GM21619 (cell line): ENCODE measurements around the gene PRSS50.

ENCODE experiments used
- ATAC-seq: cut with Tn5 transposase; IDR thresholded peaks from one replicate; pipeline ENCODE4 v1.9.1; 2021; ENCODE audit not compliant: unreplicated experiment

Gene PRSS50

GRCh38 chr3:46693038-46693891, 24.4 kb downstream of the PRSS50 start, which contains the start of gene ALS2CL:
TSS of gene ALS2CL (minus strand) at chr3:46693679. CDS start at chr3:46689440, 4,239 bp downstream.
- ATAC-seq = no peak

GRCh38 chr3:46692566-46692990, 25.1 kb downstream of the PRSS50 start:
- ATAC-seq = no peak

- no peak for ATAC-seq
These were observed 26.9 kb downstream of the PRSS50 start for GRCh38 chr3:46690798-46691197.

GRCh38 chr3:46685446-46685845, 32.2 kb downstream of the PRSS50 start:
- ATAC-seq = no peak

- ATAC-seq = no peak
These were observed 32.8 kb downstream of the PRSS50 start for GRCh38 chr3:46684891-46685290.

GRCh38 chr3:46682974-46683373, 34.7 kb downstream of the PRSS50 start:
- ATAC-seq = no peak

GRCh38 chr3:46681856-46682540, 35.7 kb downstream of the PRSS50 start:
- no peak for ATAC-seq

- ATAC-seq = no peak
These were observed 36.3 kb downstream of the PRSS50 start for GRCh38 chr3:46681387-46681786.

- ATAC-seq = no peak
These were observed 37.3 kb downstream of the PRSS50 start for GRCh38 chr3:46680298-46680826.

GRCh38 chr3:46679681-46680080, 38.0 kb downstream of the PRSS50 start:
- ATAC-seq = no peak

- no peak for ATAC-seq
These were observed 39.4 kb downstream of the PRSS50 start for GRCh38 chr3:46678280-46678679.

GRCh38 chr3:46677411-46677726, 40.3 kb downstream of the PRSS50 start:
- ATAC-seq = no peak

- ATAC-seq = no peak
These were observed 40.9 kb downstream of the PRSS50 start for GRCh38 chr3:46676601-46677410.

GRCh38 chr3:46675843-46676567, 41.7 kb downstream of the PRSS50 start:
- no peak for ATAC-seq

- ATAC-seq = no peak
These were observed 42.2 kb downstream of the PRSS50 start for GRCh38 chr3:46675426-46675825.

- no peak for ATAC-seq
These were observed 43.4 kb downstream of the PRSS50 start for GRCh38 chr3:46674031-46674845.

- ATAC-seq = no peak
These were observed 44.3 kb downstream of the PRSS50 start for GRCh38 chr3:46673151-46674030.

GRCh38 chr3:46672349-46672695, 45.3 kb downstream of the PRSS50 start:
- no peak for ATAC-seq
